ENCODE data around the gene UBFD1. TPM values are rescaled to one million over a fixed set of nuclear protein-coding genes. Genes with fewer than 3 reads are reported as not detected.
"Not testable (repeated sequence)": the region's sequence is repeated elsewhere in the genome, so short reads cannot be mapped to it uniquely, and the experiment has no call there.

UBFD1 gene
- total RNA-seq, 1 experiment from 2014 or later = 172 TPM

- no peak for DNase-seq (ENCODE audit: low read depth)
Measured at GRCh38 chr16:23564575-23565363, 7.2 kb downstream of the UBFD1 start.

- DNase-seq (ENCODE audit: low read depth) = no peak
Measured at GRCh38 chr16:23566724-23567123, 9.2 kb downstream of the UBFD1 start.

- DNase-seq (ENCODE audit: low read depth) = peak; percentile 61
Measured at GRCh38 chr16:23567602-23568001, 10.1 kb downstream of the UBFD1 start.

- no peak for DNase-seq (ENCODE audit: low read depth)
Measured at GRCh38 chr16:23570992-23571632, 13.6 kb downstream of the UBFD1 start.

- DNase-seq (ENCODE audit: low read depth) = no peak
Measured at GRCh38 chr16:23571895-23572294, 14.4 kb downstream of the UBFD1 start.

- no peak for DNase-seq (ENCODE audit: low read depth)
Measured at GRCh38 chr16:23572394-23572793, 14.9 kb downstream of the UBFD1 start.

- DNase-seq (ENCODE audit: low read depth) = no peak
Measured at GRCh38 chr16:23573817-23574216, 16.3 kb downstream of the UBFD1 start.

GRCh38 chr16:23575834-23576233, 18.3 kb downstream of the UBFD1 start:
- DNase-seq (ENCODE audit: low read depth) = no peak

GRCh38 chr16:23577493-23577892, 20.0 kb downstream of the UBFD1 start:
- no peak for DNase-seq (ENCODE audit: low read depth)

GRCh38 chr16:23578101-23578830, 20.7 kb downstream of the UBFD1 start:
- no peak for DNase-seq (ENCODE audit: low read depth)

GRCh38 chr16:23579371-23579770, 21.8 kb downstream of the UBFD1 start:
- no peak for DNase-seq (ENCODE audit: low read depth)

- no peak for DNase-seq (ENCODE audit: low read depth)
Measured at GRCh38 chr16:23580391-23580790, 22.9 kb downstream of the UBFD1 start.

GRCh38 chr16:23581764-23582163, 24.2 kb downstream of the UBFD1 start:
- no peak for DNase-seq (ENCODE audit: low read depth)

GRCh38 chr16:23583271-23583670, 25.7 kb downstream of the UBFD1 start:
- DNase-seq (ENCODE audit: low read depth) = not testable (repeated sequence)

GRCh38 chr16:23584186-23585076, 26.9 kb downstream of the UBFD1 start:
- DNase-seq (ENCODE audit: low read depth) = no peak

- DNase-seq (ENCODE audit: low read depth) = peak; percentile 32
Measured at GRCh38 chr16:23587726-23588125, 30.2 kb downstream of the UBFD1 start.

- no peak for DNase-seq (ENCODE audit: low read depth)
Measured at GRCh38 chr16:23590181-23590580, 32.7 kb downstream of the UBFD1 start.

GRCh38 chr16:23594186-23594585, 36.7 kb downstream of the UBFD1 start:
- no peak for DNase-seq (ENCODE audit: low read depth)

- DNase-seq (ENCODE audit: low read depth) = no peak
Measured at GRCh38 chr16:23595246-23595950, 37.9 kb downstream of the UBFD1 start.

- DNase-seq (ENCODE audit: low read depth) = peak; percentile 80
Measured at GRCh38 chr16:23595951-23596720, 38.6 kb downstream of the UBFD1 start, which contains the start of gene NDUFAB1. Gene NDUFAB1 (minus strand): TSS chr16:23596316. CDS start chr16:23596290, 26 bp downstream.
